Panc1 (cell line): ENCODE data around the gene CRELD1. TPM values are rescaled to one million over a fixed set of nuclear protein-coding genes. Genes with fewer than 3 reads are reported as not detected.

Experiments used
- ATAC-seq: fragments of 200-7000 bp; cut with Tn5 transposase; 2 replicates; pipeline ENCODE4 v1.9.1; 2020; ENCODE audit warnings: mild to moderate bottlenecking, moderate library complexity
- BruUV-seq: library from RNA; stranded (reverse); fragments of 400-500 nt; replicated peaks from 2 replicates; lab custom pipeline; 2021; lab: Mats Ljungman, UMichigan
- CTCF ChIA-PET: fragments of 300-600 bp; sonication (Branson Sonifier 250); formaldehyde crosslinking; loops from one replicate; lab custom pipeline; 2022; ENCODE audit warnings: antibody characterized with exemption; lab: Charles Lee
- POLR2A ChIA-PET: fragments of 300-600 bp; sonication (Branson Sonifier 250); formaldehyde crosslinking; loops from one replicate; lab custom pipeline; 2022; ENCODE audit warnings: antibody characterized with exemption; lab: Charles Lee
- DNase-seq: peaks from one replicate; pipeline ENCODE4 v3.0.0-alpha.2; 2010; ENCODE audit warnings: low read depth, low spot score
- H3K27ac ChIP-seq: 2 replicates; pipeline ENCODE4 v1.5.1; 2011; ENCODE audit warnings: mild to moderate bottlenecking, low read length, inconsistent platforms
- H3K27me3 ChIP-seq: fragments of 200-500 bp; sonication (Bioruptor generic); 2 replicates; pipeline ENCODE4 v1.6.0; 2014; ENCODE audit warnings: low read length, inconsistent platforms; ENCODE audit not compliant: control insufficient read depth, insufficient read depth
- H3K36me3 ChIP-seq: fragments of 200-500 bp; sonication (Bioruptor generic); 2 replicates; pipeline ENCODE4 v1.5.1; 2014; ENCODE audit warnings: inconsistent platforms, mild to moderate bottlenecking, low read length, moderate library complexity; ENCODE audit not compliant: control insufficient read depth, insufficient read depth
- H3K4me1 ChIP-seq: 2 replicates; pipeline ENCODE4 v1.5.1; 2011; ENCODE audit warnings: inconsistent platforms, mild to moderate bottlenecking, low read length, moderate library complexity; ENCODE audit not compliant: control insufficient read depth, insufficient read depth
- H3K4me3 ChIP-seq, 2 experiments: 2 replicates each; pipeline ENCODE4 v1.5.1; 2011 to 2012; ENCODE audit warnings: low read depth in 2 of 2, low read length in 2 of 2, mild to moderate bottlenecking in 2 of 2, inconsistent platforms in 1 of 2, moderate library complexity in 1 of 2
- H3K9me3 ChIP-seq: fragments of 200-500 bp; sonication (Bioruptor generic); 2 replicates; pipeline ENCODE4 v1.5.1; 2014; ENCODE audit warnings: low read depth, mild to moderate bottlenecking, inconsistent platforms, low read length, moderate library complexity; ENCODE audit not compliant: control insufficient read depth, insufficient read depth
- POLR2AphosphoS5 ChIP-seq: IDR thresholded peaks from 2 replicates; pipeline ENCODE4 v1.6.1; 2012; ENCODE audit warnings: mild to moderate bottlenecking, low read depth, low read length, moderate library complexity
- SIN3A ChIP-seq: IDR thresholded peaks from 2 replicates; pipeline ENCODE4 v1.6.1; 2012; ENCODE audit warnings: low read depth, mild to moderate bottlenecking, low read length, moderate library complexity, borderline replicate concordance; ENCODE audit not compliant: insufficient read depth
- TCF7L2 ChIP-seq: IDR thresholded peaks from 2 replicates; pipeline ENCODE4 v1.6.1; 2011; ENCODE audit warnings: mild to moderate bottlenecking, low read depth, low read length, inconsistent platforms
- in situ Hi-C: cut with HindIII; loops from 2 replicates; pipeline ENCODE4 v1.10.0; 2016; ENCODE audit warnings: low sequenced_read_pairs, low pct_unique_long_range_greater_than_20kb
- intact Hi-C: fragments of 100-400 bp; cut with micrococcal nuclease; formaldehyde crosslinking; loops from one replicate; pipeline ENCODE4 v1.10.0; 2022; ENCODE audit not compliant: unreplicated experiment
- total RNA-seq: library from RNA; stranded (reverse); gene quantifications from one replicate; pipeline ENCODE4 v1.2.1, GENCODE V29; 2021; ENCODE audit not compliant: unreplicated experiment
- TF ChIP-seq, protein P1 (sequence below), 2 experiments: IDR thresholded peaks; 2 replicates each; pipeline ENCODE4 v1.6.1; 2011 to 2012; ENCODE audit warnings: low read depth in 2 of 2, control low read depth in 1 of 2, low read length in 1 of 2, mild to moderate bottlenecking in 1 of 2, moderate library complexity in 1 of 2; ENCODE audit not compliant: insufficient read depth in 1 of 2
- TF ChIP-seq, protein P2 (sequence below): fragments of 450-650 bp; IDR thresholded peaks from 2 replicates; pipeline ENCODE4 v1.5.1; 2017; ENCODE audit warnings: mild to moderate bottlenecking

Gene CRELD1
- total RNA-seq, 1 experiment from 2014 or later, result 15.4 TPM

DNA sequence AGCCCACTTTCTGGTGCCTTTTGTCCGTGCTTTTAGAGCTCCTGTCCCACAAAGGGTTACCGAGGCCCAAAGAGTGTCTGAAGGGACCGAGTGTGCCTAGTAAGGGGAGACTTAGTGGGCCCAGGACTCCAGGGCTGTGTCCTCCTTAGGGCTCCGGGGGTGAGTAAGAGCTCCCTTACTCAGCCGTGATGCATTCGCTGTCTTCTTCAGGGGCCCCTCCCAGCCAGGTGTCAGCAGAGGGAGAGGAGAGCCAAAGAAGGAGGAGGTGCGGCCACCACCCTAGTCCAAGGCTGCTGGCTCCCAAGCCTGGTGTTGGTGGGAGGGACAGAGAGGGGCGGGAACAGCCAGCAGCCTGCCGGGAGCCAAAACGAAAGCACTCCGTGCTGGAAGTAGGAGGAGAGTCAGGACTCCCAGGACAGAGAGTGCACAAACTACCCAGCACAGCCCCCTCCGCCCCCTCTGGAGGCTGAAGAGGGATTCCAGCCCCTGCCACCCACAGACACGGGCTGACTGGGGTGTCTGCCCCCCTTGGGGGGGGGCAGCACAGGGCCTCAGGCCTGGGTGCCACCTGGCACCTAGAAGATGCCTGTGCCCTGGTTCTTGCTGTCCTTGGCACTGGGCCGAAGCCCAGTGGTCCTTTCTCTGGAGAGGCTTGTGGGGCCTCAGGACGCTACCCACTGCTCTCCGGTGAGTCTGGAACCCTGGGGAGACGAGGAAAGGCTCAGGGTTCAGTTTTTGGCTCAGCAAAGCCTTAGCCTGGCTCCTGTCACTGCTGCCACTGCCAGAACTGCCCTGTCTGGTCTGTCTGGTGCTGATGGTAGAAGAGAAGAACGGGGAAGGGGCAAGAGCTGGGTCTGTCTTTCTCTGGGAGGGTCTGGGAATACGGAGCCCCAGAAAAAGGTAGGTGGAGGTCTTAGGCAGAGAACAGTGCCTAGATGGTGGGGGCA is 16.6 kb upstream of the CRELD1 start, which contains the start of gene IL17RC:
Gene IL17RC, plus strand, starts transcription at position 365 of the 947 bp plus-strand sequence. Its CDS starts 218 bp downstream, at position 583.
- Histone ChIP-seq H3K9me3 (no peaks in the 10 kb centered on the region), H3K4me3 (peak within 1 kb of the TSS; percentile 44 to 72), H3K36me3 (no peaks in the 10 kb centered on the region), H3K27ac (peak within 1 kb of the TSS; percentile 85), H3K4me1 (peaks cover 25% of the 10 kb centered on the region), H3K27me3 (no peaks in the 10 kb centered on the region)
- BruUV-seq, result TSS peak; percentile 83
- intact Hi-C loops (no loop called here), in situ Hi-C loops (no loop called here)
- POLR2A ChIA-PET, result interaction anchor here (0.6 kb wide), 1 partner anchor 25 kb away, joined by 3 read pairs; no protein-coding TSS in a partner anchor
- ATAC-seq, result peak; percentile 87
- CTCF ChIA-PET, result no interaction called here
- TF ChIP-seq, protein P1, sequence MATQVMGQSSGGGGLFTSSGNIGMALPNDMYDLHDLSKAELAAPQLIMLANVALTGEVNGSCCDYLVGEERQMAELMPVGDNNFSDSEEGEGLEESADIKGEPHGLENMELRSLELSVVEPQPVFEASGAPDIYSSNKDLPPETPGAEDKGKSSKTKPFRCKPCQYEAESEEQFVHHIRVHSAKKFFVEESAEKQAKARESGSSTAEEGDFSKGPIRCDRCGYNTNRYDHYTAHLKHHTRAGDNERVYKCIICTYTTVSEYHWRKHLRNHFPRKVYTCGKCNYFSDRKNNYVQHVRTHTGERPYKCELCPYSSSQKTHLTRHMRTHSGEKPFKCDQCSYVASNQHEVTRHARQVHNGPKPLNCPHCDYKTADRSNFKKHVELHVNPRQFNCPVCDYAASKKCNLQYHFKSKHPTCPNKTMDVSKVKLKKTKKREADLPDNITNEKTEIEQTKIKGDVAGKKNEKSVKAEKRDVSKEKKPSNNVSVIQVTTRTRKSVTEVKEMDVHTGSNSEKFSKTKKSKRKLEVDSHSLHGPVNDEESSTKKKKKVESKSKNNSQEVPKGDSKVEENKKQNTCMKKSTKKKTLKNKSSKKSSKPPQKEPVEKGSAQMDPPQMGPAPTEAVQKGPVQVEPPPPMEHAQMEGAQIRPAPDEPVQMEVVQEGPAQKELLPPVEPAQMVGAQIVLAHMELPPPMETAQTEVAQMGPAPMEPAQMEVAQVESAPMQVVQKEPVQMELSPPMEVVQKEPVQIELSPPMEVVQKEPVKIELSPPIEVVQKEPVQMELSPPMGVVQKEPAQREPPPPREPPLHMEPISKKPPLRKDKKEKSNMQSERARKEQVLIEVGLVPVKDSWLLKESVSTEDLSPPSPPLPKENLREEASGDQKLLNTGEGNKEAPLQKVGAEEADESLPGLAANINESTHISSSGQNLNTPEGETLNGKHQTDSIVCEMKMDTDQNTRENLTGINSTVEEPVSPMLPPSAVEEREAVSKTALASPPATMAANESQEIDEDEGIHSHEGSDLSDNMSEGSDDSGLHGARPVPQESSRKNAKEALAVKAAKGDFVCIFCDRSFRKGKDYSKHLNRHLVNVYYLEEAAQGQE (IDR thresholded peaks at IDR 0.05; ENCODE audit: insufficient read depth in 1 of 2, low read depth in 2 of 2, low read length in 1 of 2), result no peak
- no peak for TF ChIP-seq SIN3A
- no peak for TF ChIP-seq TCF7L2
- TF ChIP-seq POLR2AphosphoS5, result no peak; the same call in 1 of the 2 replicates
- TF ChIP-seq, protein P2, sequence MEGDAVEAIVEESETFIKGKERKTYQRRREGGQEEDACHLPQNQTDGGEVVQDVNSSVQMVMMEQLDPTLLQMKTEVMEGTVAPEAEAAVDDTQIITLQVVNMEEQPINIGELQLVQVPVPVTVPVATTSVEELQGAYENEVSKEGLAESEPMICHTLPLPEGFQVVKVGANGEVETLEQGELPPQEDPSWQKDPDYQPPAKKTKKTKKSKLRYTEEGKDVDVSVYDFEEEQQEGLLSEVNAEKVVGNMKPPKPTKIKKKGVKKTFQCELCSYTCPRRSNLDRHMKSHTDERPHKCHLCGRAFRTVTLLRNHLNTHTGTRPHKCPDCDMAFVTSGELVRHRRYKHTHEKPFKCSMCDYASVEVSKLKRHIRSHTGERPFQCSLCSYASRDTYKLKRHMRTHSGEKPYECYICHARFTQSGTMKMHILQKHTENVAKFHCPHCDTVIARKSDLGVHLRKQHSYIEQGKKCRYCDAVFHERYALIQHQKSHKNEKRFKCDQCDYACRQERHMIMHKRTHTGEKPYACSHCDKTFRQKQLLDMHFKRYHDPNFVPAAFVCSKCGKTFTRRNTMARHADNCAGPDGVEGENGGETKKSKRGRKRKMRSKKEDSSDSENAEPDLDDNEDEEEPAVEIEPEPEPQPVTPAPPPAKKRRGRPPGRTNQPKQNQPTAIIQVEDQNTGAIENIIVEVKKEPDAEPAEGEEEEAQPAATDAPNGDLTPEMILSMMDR, result no peak
- DNase-seq, result no peak

DNA sequence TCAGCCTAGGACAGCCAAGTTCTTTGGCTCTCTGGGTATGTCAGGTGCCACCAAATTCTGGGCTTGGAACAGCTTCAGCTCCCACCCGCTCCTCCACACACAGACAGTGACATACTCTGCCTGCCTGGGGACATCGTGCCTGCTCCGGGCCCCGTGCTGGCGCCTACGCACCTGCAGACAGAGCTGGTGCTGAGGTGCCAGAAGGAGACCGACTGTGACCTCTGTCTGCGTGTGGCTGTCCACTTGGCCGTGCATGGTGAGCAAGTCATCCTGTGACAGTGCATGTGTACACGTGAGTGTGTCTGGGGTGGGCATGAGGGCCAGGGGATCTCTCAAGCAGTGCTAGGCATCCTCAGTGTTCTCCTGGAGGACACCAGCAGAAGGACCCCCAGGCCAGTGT is 15.8 kb upstream of the CRELD1 start:
- DNase-seq, result no peak
- in situ Hi-C loops, result no loop called here
- Histone ChIP-seq H3K27ac (peak overlapping the region; percentile 83), H3K9me3 (no peaks in the 10 kb centered on the region), H3K27me3 (no peaks in the 10 kb centered on the region), H3K4me3 (peak overlapping the region; percentile 44 to 72), H3K4me1 (peaks cover 25% of the 10 kb centered on the region), H3K36me3 (no peaks in the 10 kb centered on the region)
- BruUV-seq, result no TSS peak
- ATAC-seq, result no peak
- POLR2A ChIA-PET, result no interaction called here
- CTCF ChIA-PET, result no interaction called here
- intact Hi-C loops, result no loop called here
- TF ChIP-seq TCF7L2 (no peak), POLR2AphosphoS5 (no peak)
- TF ChIP-seq, protein P2, result no peak
- TF ChIP-seq, protein P1 (IDR thresholded peaks at IDR 0.05; ENCODE audit: insufficient read depth in 1 of 2, low read depth in 2 of 2, low read length in 1 of 2), result no peak
